ENCODE measurements around the gene ETV6.

ETV6 gene

DNA sequence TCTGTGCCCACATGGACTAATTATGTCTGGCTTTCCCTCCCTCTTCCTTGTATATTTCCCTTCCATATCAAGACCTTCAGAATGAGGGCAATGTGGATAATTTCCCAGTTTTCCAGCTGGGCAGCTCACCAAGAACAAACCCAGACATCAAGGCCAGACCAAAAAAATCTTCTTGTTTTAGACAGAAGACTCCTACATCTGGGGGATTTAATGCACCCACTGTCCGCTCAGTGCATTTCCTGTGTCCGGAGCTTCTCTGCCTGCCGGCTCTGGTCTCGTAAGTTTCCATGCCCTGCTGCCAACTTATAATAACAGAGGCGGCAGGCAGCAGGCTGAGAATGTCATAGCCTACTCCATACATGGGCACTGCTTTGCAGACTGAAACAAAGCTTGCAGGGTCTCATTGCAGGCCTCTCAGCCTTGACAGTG, 214.0 kb downstream of the ETV6 start:
- H4K20me1 ChIP-seq (ENCODE audit: insufficient read depth, low read length): no peaks in the 10 kb centered on the region
- no peak overlapping the region for H3K4me3 ChIP-seq (ENCODE audit: low read depth in 1 of 2, low read length in 2 of 2)
- H2AFZ ChIP-seq (ENCODE audit: low read depth, low read length): no peak overlapping the region
- H3K4me1 ChIP-seq (ENCODE audit: insufficient read depth, low read length): peaks cover 10% of the 10 kb centered on the region
- peaks cover 48% of the 10 kb centered on the region for H3K79me2 ChIP-seq (ENCODE audit: insufficient read depth, low read length)
- H3K36me3 ChIP-seq (ENCODE audit: insufficient read depth, low read length): peaks cover 81% of the 10 kb centered on the region
- DNase-seq (no peak), ATAC-seq (ENCODE audit: insufficient read depth, low read depth) (no peak)
- H3K27me3 ChIP-seq (ENCODE audit: insufficient read depth, low read length, poor library complexity): no peaks in the 10 kb centered on the region
- no peak overlapping the region for H3K9ac ChIP-seq (ENCODE audit: low read depth, low read length)
- no peak overlapping the region for H3K4me2 ChIP-seq (ENCODE audit: insufficient read depth, low read length)
- TF ChIP-seq EZH2 (IDR thresholded peaks at IDR 0.05; ENCODE audit: borderline replicate concordance, low read depth, low read length, severe bottlenecking) (no peak), CTCF (IDR thresholded peaks at IDR 0.05; ENCODE audit: borderline replicate concordance, extremely low read depth, low read length, poor library complexity, severe bottlenecking) (no peak)
- H3K9me3 ChIP-seq (ENCODE audit: insufficient read depth, low read length, severe bottlenecking): peaks cover 10% of the 10 kb centered on the region
- H3K27ac ChIP-seq (ENCODE audit: low read length): peak overlapping the region; percentile 30; the same call in 1 of the 2 replicates

- H3K27me3 ChIP-seq (ENCODE audit: insufficient read depth, low read length, poor library complexity): no peaks in the 10 kb centered on the region
- ATAC-seq (ENCODE audit: insufficient read depth, low read depth) (no peak), DNase-seq (no peak)
- peaks cover 81% of the 10 kb centered on the region for H3K36me3 ChIP-seq (ENCODE audit: insufficient read depth, low read length)
- H2AFZ ChIP-seq (ENCODE audit: low read depth, low read length): no peak overlapping the region
- peaks cover 10% of the 10 kb centered on the region for H3K9me3 ChIP-seq (ENCODE audit: insufficient read depth, low read length, severe bottlenecking)
- no peaks in the 10 kb centered on the region for H4K20me1 ChIP-seq (ENCODE audit: insufficient read depth, low read length)
- peaks cover 46% of the 10 kb centered on the region for H3K79me2 ChIP-seq (ENCODE audit: insufficient read depth, low read length)
- H3K27ac ChIP-seq (ENCODE audit: low read length): 0 out of 2 replicates have a peak overlapping the region, but pooled peaks have one; percentile 30
- no peak overlapping the region for H3K9ac ChIP-seq (ENCODE audit: low read depth, low read length)
- peaks cover 10% of the 10 kb centered on the region for H3K4me1 ChIP-seq (ENCODE audit: insufficient read depth, low read length)
- no peak overlapping the region for H3K4me3 ChIP-seq (ENCODE audit: low read depth in 1 of 2, low read length in 2 of 2)
- TF ChIP-seq CTCF (IDR thresholded peaks at IDR 0.05; ENCODE audit: borderline replicate concordance, extremely low read depth, low read length, poor library complexity, severe bottlenecking) (no peak), EZH2 (IDR thresholded peaks at IDR 0.05; ENCODE audit: borderline replicate concordance, low read depth, low read length, severe bottlenecking) (no peak)
- no peak overlapping the region for H3K4me2 ChIP-seq (ENCODE audit: insufficient read depth, low read length)
These were observed 214.5 kb downstream of the ETV6 start for GRCh38 chr12:11863988-11864387.

DNA sequence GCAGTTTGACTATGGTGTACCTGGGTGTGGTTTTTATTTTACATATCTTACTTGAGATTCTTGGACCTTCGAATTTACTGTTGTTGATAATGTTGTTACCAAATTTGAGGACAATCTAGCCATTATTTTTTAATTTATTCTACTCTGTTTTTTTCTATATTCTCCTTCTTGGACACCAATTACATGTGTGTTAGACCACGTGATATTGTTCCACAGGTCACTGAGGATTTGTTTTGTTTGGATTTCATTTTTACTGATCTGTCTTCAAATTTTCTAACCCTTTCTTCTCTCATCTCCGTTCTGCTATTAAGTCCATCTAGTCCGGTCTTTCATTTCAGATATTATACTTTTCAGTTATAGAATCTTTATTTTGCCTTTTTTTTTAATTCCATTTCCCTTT, 216.3 kb downstream of the ETV6 start:
- Histone ChIP-seq H3K36me3 (ENCODE audit: insufficient read depth, low read length) (peaks cover 84% of the 10 kb centered on the region), H3K4me3 (ENCODE audit: low read depth in 1 of 2, low read length in 2 of 2) (no peak overlapping the region), H4K20me1 (ENCODE audit: insufficient read depth, low read length) (no peaks in the 10 kb centered on the region), H2AFZ (ENCODE audit: low read depth, low read length) (no peak overlapping the region), H3K9me3 (ENCODE audit: insufficient read depth, low read length, severe bottlenecking) (peaks cover 10% of the 10 kb centered on the region), H3K4me1 (ENCODE audit: insufficient read depth, low read length) (peaks cover 9% of the 10 kb centered on the region), H3K9ac (ENCODE audit: low read depth, low read length) (no peak overlapping the region), H3K4me2 (ENCODE audit: insufficient read depth, low read length) (no peak overlapping the region), H3K27me3 (ENCODE audit: insufficient read depth, low read length, poor library complexity) (no peaks in the 10 kb centered on the region), H3K79me2 (ENCODE audit: insufficient read depth, low read length) (peaks cover 60% of the 10 kb centered on the region), H3K27ac (ENCODE audit: low read length) (no peak overlapping the region)
- no peak for TF ChIP-seq CTCF (IDR thresholded peaks at IDR 0.05; ENCODE audit: borderline replicate concordance, extremely low read depth, low read length, poor library complexity, severe bottlenecking)
- TF ChIP-seq EZH2 (IDR thresholded peaks at IDR 0.05; ENCODE audit: borderline replicate concordance, low read depth, low read length, severe bottlenecking): no peak
- no peak for ATAC-seq (ENCODE audit: insufficient read depth, low read depth)
- DNase-seq: no peak

GRCh38 chr12:11868027-11868426, 218.6 kb downstream of the ETV6 start:
- H3K27me3 ChIP-seq (ENCODE audit: insufficient read depth, low read length, poor library complexity): no peaks in the 10 kb centered on the region
- no peak for ATAC-seq (ENCODE audit: insufficient read depth, low read depth)
- TF ChIP-seq EZH2 (IDR thresholded peaks at IDR 0.05; ENCODE audit: borderline replicate concordance, low read depth, low read length, severe bottlenecking) (no peak), CTCF (IDR thresholded peaks at IDR 0.05; ENCODE audit: borderline replicate concordance, extremely low read depth, low read length, poor library complexity, severe bottlenecking) (no peak)

More at GRCh38 chr12:11868027-11868426, 218.6 kb downstream of the ETV6 start:
- H3K4me2 ChIP-seq (ENCODE audit: insufficient read depth, low read length): no peak overlapping the region
- H2AFZ ChIP-seq (ENCODE audit: low read depth, low read length): no peak overlapping the region
- no peak overlapping the region for H3K9ac ChIP-seq (ENCODE audit: low read depth, low read length)
- peaks cover 20% of the 10 kb centered on the region for H3K4me1 ChIP-seq (ENCODE audit: insufficient read depth, low read length)
- DNase-seq: no peak
- H4K20me1 ChIP-seq (ENCODE audit: insufficient read depth, low read length): no peaks in the 10 kb centered on the region
- H3K27ac ChIP-seq (ENCODE audit: low read length): peak overlapping the region; percentile 53
- peaks cover 68% of the 10 kb centered on the region for H3K79me2 ChIP-seq (ENCODE audit: insufficient read depth, low read length)
- peaks cover 10% of the 10 kb centered on the region for H3K9me3 ChIP-seq (ENCODE audit: insufficient read depth, low read length, severe bottlenecking)
- no peak overlapping the region for H3K4me3 ChIP-seq (ENCODE audit: low read depth in 1 of 2, low read length in 2 of 2)
- H3K36me3 ChIP-seq (ENCODE audit: insufficient read depth, low read length): peaks cover 83% of the 10 kb centered on the region
